Measurements from ENCODE around the gene TRPM6. TPM values are rescaled to one million over a fixed set of nuclear protein-coding genes. Genes with fewer than 3 reads are reported as not detected.

The TRPM6 gene
- total RNA-seq, 1 experiment from 2014 or later: 0.57 TPM

- Histone ChIP-seq H2BK5ac (ENCODE audit: insufficient read length, low read length) (no peak overlapping the region), H3K79me2 (ENCODE audit: insufficient read depth, low read length) (no peaks in the 10 kb centered on the region), H2BK20ac (ENCODE audit: low read depth, low read length, poor library complexity, severe bottlenecking) (no peak overlapping the region), H3K9ac (ENCODE audit: extremely low read depth, insufficient read length, low read length) (no peak overlapping the region), H3K4ac (ENCODE audit: low read depth, low read length) (no peak overlapping the region), H2BK15ac (ENCODE audit: low read depth, low read length) (no peak overlapping the region), H2AK5ac (ENCODE audit: insufficient read length, low read length) (no peak overlapping the region), H4K5ac (ENCODE audit: insufficient read length, low read depth, low read length) (no peak overlapping the region), H3K23me2 (ENCODE audit: insufficient read length, low read depth, low read length, poor library complexity, severe bottlenecking) (no peaks in the 10 kb centered on the region), H3T11ph (ENCODE audit: low read length) (no peak overlapping the region), H3K4me1 (ENCODE audit: insufficient read depth, low read length) (no peaks in the 10 kb centered on the region), H3K56ac (ENCODE audit: insufficient read length, low read depth, low read length) (no peak overlapping the region), H4K20me1 (ENCODE audit: control insufficient read depth, insufficient read depth, insufficient read length) (no peaks in the 10 kb centered on the region), H3K18ac (ENCODE audit: insufficient read length, low read depth, low read length) (no peak overlapping the region), H3K27ac (ENCODE audit: insufficient read length, low read depth, low read length) (no peak overlapping the region), H3K9me3 (ENCODE audit: control insufficient read depth, low read depth, low read length) (no peaks in the 10 kb centered on the region), H3K4me2 (ENCODE audit: insufficient read depth, insufficient read length, low read length) (no peak overlapping the region), H2AFZ (ENCODE audit: low read length) (no peak overlapping the region), H3K79me1 (ENCODE audit: insufficient read depth, low read depth, low read length, poor library complexity, severe bottlenecking) (no peaks in the 10 kb centered on the region), H2BK120ac (ENCODE audit: low read depth, low read length, poor library complexity, severe bottlenecking) (no peak overlapping the region), H4K8ac (replicated peaks; ENCODE audit: insufficient read length, low read depth, low read length) (no peak overlapping the region), H3K14ac (ENCODE audit: insufficient read depth, low read length) (no peak overlapping the region), H3K27me3 (ENCODE audit: insufficient read depth, low read length) (no peaks in the 10 kb centered on the region), H2BK12ac (ENCODE audit: insufficient read length, low read depth, low read length) (no peak overlapping the region), H4K91ac (ENCODE audit: insufficient read length, low read depth, low read length) (no peak overlapping the region), H3K23ac (ENCODE audit: insufficient read length, low read depth, low read length) (no peak overlapping the region)
- no peaks in the 10 kb centered on the region for H3K9me3 Mint-ChIP-seq
- peaks cover 0 to 3% of the 10 kb centered on the region in 2 experiments; a peak in 1 of 4 replicates for H3K4me1 Mint-ChIP-seq
- WGBS (ENCODE audit: extremely low coverage, insufficient read length, low lambda C conversion rate): no CpG with 5 or more reads among the region's 9 CpGs
- TF ChIP-seq CTCF (conservative IDR thresholded peaks at IDR 0.05): no peak
- no peaks in the 10 kb centered on the region for H3K36me3 Mint-ChIP-seq (ENCODE audit: insufficient read depth in 1 of 3, low read depth in 3 of 3)
- H3K4me3 Mint-ChIP-seq: no peak overlapping the region
- H3K27me3 Mint-ChIP-seq (ENCODE audit: low read depth): no peaks in the 10 kb centered on the region
- no peak for DNase-seq
- no peak overlapping the region for H3K27ac Mint-ChIP-seq
Measured at GRCh38 chr9:74872619-74873233, 15.0 kb downstream of the TRPM6 start.

Measured in H9 (cell line).